SK-N-SH (cell line): ENCODE measurements around the gene TMEM171.

ENCODE experiments used
- CHD2 ChIP-seq: fragments of 150-350 bp; IDR thresholded peaks from 2 replicates; pipeline ENCODE4 v1.6.1; 2018; ENCODE audit warnings: low read length; ENCODE audit not compliant: partially characterized antibody
- CTCF ChIP-seq: fragments of 200-600 bp; sonication (generic); IDR thresholded peaks from 2 replicates; pipeline ENCODE4 v1.6.1; 2017; ENCODE audit warnings: antibody characterized with exemption, mild to moderate bottlenecking, moderate library complexity
- EP300 ChIP-seq, 2 experiments: IDR thresholded peaks; 2 replicates each; pipeline versions ENCODE4 v1.4.0 to v1.6.1; 2012; ENCODE audit warnings: borderline replicate concordance in 1 of 2, low read depth in 1 of 2, low read length in 1 of 2
- EZH2phosphoT487 ChIP-seq: fragments of 200-600 bp; sonication (generic); IDR thresholded peaks from 2 replicates; pipeline ENCODE4 v1.6.1; 2017; ENCODE audit warnings: low read depth, mixed run types, mild to moderate bottlenecking, antibody characterized with exemption, moderate library complexity, borderline replicate concordance
- FOXJ3 ChIP-seq: sonication (generic); formaldehyde crosslinking; IDR thresholded peaks from 2 replicates; pipeline ENCODE4 v1.5.1; 2020; ENCODE audit warnings: mild to moderate bottlenecking, missing genetic modification reagents
- JUND ChIP-seq: IDR thresholded peaks from 2 replicates; pipeline ENCODE4 v1.4.0; 2012
- POLR2AphosphoS5 ChIP-seq: IDR thresholded peaks from 2 replicates; pipeline ENCODE4 v1.6.1; 2012; ENCODE audit warnings: low read depth, low read length
- SIN3A ChIP-seq: IDR thresholded peaks from 2 replicates; pipeline ENCODE4 v1.6.1; 2012; ENCODE audit warnings: low read depth, mild to moderate bottlenecking, low read length, moderate library complexity, borderline replicate concordance
- TAF1 ChIP-seq: IDR thresholded peaks from 2 replicates; pipeline ENCODE4 v1.6.1; 2012; ENCODE audit warnings: low read depth, mild to moderate bottlenecking, low read length, moderate library complexity, borderline replicate concordance
- TEAD4 ChIP-seq: IDR thresholded peaks from 2 replicates; pipeline ENCODE4 v1.4.0; 2012; ENCODE audit warnings: mild to moderate bottlenecking, borderline replicate concordance; ENCODE audit not compliant: insufficient read depth
- YY1 ChIP-seq: IDR thresholded peaks from 2 replicates; pipeline ENCODE4 v1.4.0; 2012; ENCODE audit warnings: low read depth, mild to moderate bottlenecking
- TF ChIP-seq, protein P1 (sequence below): IDR thresholded peaks from 2 replicates; pipeline ENCODE4 v1.4.0; 2012; ENCODE audit warnings: low read depth, borderline replicate concordance

GRCh38 chr5:73095564-73096238 lies 24.7 kb upstream of the TMEM171 start:
- no peak for TF ChIP-seq EZH2phosphoT487
- TF ChIP-seq CTCF = no peak
- TF ChIP-seq POLR2AphosphoS5 = no peak
- TF ChIP-seq JUND = no peak
- no peak for TF ChIP-seq SIN3A
- no peak for TF ChIP-seq CHD2
- TF ChIP-seq, protein P1, sequence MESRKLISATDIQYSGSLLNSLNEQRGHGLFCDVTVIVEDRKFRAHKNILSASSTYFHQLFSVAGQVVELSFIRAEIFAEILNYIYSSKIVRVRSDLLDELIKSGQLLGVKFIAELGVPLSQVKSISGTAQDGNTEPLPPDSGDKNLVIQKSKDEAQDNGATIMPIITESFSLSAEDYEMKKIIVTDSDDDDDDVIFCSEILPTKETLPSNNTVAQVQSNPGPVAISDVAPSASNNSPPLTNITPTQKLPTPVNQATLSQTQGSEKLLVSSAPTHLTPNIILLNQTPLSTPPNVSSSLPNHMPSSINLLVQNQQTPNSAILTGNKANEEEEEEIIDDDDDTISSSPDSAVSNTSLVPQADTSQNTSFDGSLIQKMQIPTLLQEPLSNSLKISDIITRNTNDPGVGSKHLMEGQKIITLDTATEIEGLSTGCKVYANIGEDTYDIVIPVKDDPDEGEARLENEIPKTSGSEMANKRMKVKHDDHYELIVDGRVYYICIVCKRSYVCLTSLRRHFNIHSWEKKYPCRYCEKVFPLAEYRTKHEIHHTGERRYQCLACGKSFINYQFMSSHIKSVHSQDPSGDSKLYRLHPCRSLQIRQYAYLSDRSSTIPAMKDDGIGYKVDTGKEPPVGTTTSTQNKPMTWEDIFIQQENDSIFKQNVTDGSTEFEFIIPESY = no peak
- no peak for TF ChIP-seq TAF1
- no peak for TF ChIP-seq YY1
- TF ChIP-seq FOXJ3 (CRISPR knock-in tag) = no peak
- TF ChIP-seq EP300 (IDR thresholded peaks at IDR 0.05; ENCODE audit: borderline replicate concordance in 1 of 2, low read depth in 1 of 2, low read length in 1 of 2) = no peak
- TF ChIP-seq TEAD4 = no peak
